Panc1 (cell line): ENCODE measurements around the gene ASIC3.

Experiments used
- POLR2AphosphoS5 ChIP-seq: IDR thresholded peaks from 2 replicates; pipeline ENCODE4 v1.6.1; 2012; ENCODE audit warnings: mild to moderate bottlenecking, low read depth, low read length, moderate library complexity
- REST ChIP-seq, 2 experiments: IDR thresholded peaks; 2 replicates each; pipeline ENCODE4 v1.6.1; 2011 to 2012; ENCODE audit warnings: low read depth in 2 of 2, control low read depth in 1 of 2, low read length in 1 of 2, mild to moderate bottlenecking in 1 of 2, moderate library complexity in 1 of 2; ENCODE audit not compliant: insufficient read depth in 1 of 2
- SIN3A ChIP-seq: IDR thresholded peaks from 2 replicates; pipeline ENCODE4 v1.6.1; 2012; ENCODE audit warnings: low read depth, mild to moderate bottlenecking, low read length, moderate library complexity, borderline replicate concordance; ENCODE audit not compliant: insufficient read depth
- TCF7L2 ChIP-seq: IDR thresholded peaks from 2 replicates; pipeline ENCODE4 v1.6.1; 2011; ENCODE audit warnings: mild to moderate bottlenecking, low read depth, low read length, inconsistent platforms
- TF ChIP-seq, protein P1 (sequence below): fragments of 450-650 bp; IDR thresholded peaks from 2 replicates; pipeline ENCODE4 v1.5.1; 2017; ENCODE audit warnings: mild to moderate bottlenecking

DNA sequence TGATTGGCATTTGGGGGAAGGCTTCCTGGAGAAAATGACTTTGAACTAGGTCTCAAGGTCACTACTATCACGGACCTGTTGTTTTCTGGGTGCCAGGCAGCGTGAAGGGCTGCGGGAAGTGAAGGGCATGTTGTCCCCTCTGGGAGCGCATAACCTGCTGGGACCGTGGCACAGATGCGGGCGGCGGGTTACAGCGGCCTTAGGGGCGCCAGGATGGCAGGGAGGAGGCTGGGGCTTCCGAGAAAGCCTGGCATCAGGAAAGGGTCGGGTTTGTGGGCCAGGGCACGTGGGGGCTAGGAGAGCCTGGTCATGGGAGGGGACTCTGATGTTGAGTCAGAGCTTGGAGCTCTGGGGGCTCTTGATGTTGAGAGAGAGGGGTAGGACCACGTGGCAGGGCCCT lies 17.2 kb downstream of the ASIC3 start:
- TF ChIP-seq, protein P1, sequence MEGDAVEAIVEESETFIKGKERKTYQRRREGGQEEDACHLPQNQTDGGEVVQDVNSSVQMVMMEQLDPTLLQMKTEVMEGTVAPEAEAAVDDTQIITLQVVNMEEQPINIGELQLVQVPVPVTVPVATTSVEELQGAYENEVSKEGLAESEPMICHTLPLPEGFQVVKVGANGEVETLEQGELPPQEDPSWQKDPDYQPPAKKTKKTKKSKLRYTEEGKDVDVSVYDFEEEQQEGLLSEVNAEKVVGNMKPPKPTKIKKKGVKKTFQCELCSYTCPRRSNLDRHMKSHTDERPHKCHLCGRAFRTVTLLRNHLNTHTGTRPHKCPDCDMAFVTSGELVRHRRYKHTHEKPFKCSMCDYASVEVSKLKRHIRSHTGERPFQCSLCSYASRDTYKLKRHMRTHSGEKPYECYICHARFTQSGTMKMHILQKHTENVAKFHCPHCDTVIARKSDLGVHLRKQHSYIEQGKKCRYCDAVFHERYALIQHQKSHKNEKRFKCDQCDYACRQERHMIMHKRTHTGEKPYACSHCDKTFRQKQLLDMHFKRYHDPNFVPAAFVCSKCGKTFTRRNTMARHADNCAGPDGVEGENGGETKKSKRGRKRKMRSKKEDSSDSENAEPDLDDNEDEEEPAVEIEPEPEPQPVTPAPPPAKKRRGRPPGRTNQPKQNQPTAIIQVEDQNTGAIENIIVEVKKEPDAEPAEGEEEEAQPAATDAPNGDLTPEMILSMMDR: no peak
- TF ChIP-seq POLR2AphosphoS5 (no peak), SIN3A (no peak), REST (IDR thresholded peaks at IDR 0.05; ENCODE audit: insufficient read depth in 1 of 2, low read depth in 2 of 2, low read length in 1 of 2) (no peak), TCF7L2 (no peak)
